GM21619 (cell line): ENCODE measurements around the gene CAMK1G.

Experiments used
- ATAC-seq: cut with Tn5 transposase; IDR thresholded peaks from one replicate; pipeline ENCODE4 v1.9.1; 2021; ENCODE audit not compliant: unreplicated experiment

Gene CAMK1G

DNA sequence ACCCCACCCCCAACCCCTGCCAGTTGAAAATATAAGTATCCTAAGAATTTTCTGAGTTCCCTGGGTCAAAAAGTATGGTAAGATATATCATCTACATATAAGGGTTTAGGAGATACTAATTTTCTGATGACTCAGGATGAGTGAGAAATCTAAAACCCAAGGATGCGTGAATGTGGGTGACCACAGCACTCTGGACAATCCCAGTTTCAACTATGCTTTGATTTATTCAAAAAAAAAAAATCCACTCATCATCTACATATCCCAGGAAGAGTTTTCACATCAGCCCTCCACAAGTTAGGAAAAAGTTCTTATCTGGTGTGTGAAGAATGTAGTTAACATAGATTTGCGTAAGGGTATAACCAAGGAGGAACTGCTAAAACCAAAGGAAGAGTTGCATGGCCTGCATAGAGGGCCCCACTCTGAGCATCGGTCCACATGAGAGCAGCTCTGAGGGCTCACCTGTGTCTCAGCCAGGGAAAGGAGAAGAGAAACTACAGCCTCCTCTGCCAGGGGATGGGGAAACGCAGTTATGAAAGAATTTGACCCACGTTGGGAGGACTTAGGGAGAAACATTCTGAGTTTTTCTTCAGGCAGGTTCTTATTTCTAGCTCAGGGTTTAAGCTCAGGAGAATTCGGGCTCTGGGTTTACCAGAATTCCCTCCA is 50.0 kb downstream of the CAMK1G start:
- peak; percentile 82 for ATAC-seq

DNA sequence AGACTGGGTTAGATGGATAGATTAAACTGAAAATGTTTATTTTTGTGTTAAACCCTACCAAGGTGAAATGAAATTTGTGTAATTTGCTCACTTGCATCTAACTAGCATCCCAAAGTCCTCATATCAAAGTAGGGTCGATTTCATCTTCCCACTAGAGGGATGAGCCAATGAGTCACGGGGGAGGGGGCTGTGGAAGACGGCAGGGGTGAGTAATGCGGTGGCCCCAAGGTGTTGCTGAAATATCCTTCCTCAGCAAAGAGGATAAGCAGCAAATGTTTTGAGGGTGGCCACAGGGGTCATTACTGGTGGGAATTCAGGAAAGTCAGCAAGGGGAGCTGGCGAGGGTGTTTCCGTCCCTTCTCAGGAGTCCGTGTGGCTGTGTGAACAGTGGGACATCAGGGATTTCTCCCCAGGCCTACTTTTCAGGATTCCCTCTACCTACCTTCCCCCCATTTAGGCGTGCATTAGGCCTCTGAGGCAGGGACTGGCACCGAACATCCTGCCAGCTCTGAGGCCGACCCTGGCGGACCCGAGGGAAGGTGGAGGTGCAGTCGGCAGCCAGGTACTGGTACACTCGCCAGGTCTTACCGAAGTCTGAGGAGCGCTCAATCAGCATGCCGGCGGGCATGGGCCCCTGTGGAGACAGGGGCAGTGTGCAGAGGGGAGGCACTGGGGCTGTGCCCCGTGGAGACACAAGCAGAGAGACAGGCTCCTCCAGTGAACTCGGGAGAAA is 50.7 kb downstream of the CAMK1G start:
- ATAC-seq: no peak

DNA sequence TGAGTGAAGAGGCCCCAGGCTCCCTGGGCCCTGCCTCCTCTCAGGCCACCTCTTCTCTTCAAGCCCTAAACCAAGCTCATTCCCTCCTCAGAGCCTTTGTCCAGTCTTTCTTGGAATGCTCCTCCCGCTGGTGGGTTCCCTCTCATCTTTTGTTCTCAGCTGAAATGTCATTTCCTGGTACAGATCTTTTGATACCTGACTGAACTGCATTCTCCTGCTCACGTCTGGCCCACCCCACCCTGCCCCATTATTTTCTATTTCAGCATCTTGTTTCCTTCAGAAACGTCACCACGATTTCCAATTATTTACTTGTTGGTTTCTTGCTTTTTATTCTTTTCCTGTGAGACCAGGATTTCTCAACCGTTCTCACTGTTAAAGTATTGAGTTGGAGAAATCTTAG is 52.3 kb downstream of the CAMK1G start:
- ATAC-seq: no peak

DNA sequence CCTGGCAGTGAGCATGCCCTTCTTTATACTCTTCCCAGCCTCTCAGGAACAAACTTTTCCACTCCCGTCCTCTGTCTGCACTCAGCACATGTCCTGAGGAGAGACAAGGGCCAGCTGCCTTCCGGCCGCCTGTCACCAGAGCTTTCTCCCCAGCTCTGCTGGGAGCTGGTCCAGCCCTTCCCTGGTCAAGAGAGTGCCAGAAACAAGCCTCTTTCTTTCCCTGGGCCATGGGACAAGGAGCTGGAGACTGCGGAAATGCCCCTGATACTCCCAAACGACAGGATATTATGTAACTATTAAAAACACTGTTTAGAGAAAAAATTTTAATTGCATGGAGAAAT is 58.3 kb downstream of the CAMK1G start:
- no peak for ATAC-seq

DNA sequence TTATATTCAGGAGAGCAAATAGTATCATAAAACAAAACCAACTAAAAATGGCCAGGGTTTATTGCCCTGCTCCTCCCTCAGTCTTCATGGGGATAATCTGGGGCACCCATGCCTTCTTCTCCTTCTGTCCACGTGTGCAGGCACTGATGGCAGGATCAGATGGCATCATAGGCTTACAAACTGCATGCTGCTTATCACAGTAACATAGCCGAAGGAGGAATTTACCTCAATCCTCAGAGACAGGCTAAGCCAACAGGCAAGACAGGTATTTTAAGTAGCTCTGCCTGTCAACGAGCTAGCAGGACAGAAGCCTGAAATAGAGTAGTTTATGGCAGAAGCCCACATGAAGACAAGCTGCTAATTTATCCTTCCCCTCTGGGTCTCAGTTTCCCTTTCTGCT is 59.3 kb downstream of the CAMK1G start:
- ATAC-seq: no peak

DNA sequence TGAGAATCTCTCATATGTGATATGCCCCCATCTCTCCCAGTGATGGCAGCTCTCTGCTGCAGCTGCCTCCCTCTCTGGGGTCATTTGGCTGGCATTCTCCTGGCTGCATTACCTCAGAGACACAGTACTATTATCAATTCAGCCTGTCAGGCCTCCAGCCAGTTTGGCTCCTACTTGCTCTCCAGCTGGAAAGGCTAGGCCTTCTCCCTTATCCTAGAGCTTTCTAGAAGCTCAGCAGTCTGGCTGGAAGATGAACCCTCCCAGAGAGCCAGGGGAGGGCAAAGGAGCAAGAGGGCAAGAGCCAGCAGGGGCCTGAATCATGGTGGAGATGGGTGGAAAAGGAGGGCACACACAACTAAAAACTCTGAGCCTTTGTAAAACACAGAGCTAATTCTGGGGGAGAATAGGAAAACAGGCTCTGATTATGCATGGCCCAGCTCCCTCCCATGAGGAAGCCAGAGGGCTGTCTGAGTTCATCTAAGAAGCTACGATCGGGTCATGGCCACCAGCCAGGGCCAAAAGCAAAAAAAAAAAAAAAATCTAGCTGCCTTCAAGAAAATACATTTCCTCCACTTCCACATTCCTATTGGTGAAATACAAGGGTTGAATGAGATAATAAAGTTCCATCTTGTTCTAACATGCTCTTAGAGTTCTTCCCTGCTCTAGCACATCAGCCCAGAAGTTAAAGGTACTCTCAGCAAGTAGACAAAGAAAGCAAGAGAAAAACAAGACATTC is 59.9 kb downstream of the CAMK1G start:
- ATAC-seq: no peak

DNA sequence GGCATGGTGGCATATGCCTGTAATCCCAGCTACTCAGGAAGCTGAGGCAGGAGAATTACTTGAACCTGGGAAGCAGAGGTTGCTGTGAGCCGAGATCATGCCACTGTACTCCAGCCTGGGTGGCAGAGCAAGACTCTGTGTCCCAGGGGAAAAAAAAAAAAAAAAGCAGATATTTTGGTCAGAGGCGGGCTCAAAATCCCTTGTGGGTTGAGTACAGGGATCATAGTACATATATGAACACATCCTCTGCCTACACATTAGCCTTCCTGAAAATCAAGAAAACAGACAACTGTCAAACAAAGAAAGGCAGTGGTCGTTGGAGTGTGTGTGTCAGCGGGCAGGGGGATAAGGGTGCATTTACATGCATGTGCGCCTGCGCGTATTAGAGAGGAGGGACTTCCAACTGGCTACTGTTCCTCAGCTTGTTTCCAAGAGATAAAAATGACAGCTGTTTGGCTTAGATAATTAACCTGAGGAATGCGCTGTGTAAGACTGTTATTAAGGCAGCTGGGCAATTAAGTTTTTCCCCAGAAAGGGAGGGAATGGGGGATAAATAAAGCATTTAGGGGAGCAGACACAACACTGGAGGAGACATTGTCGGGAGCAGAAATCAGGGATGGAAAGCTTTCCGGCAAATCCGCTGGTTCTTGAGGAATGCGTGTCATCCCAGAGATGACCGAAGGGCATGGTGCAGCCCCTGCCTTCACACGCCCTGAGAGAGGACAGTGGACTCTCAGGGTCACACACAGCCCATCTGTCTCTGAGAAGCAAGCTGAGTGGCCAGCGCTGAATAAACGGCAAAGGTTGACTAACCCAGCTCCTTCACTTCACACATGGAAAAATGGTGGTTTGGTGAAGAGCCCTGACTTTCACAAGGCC is 62.3 kb downstream of the CAMK1G start:
- no peak for ATAC-seq

DNA sequence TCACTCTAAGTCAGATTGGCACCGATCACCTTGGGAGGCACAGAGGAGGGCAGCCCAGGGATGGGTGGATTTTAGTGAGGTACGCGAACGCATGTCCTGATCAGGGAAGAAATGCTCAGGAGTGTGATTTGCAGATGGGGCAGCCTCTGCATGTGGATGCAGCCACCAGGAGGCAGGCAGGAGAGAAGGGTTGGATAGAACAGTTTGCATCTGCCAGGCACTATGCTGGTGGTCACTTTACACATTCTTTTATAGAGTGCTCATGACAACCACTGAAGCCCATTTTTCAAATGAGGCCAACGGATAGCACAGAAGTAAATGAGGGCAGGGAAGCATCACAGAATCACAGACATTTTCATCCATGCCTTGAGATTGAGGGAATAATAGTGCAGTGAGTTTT is 63.0 kb downstream of the CAMK1G start:
- no peak for ATAC-seq

DNA sequence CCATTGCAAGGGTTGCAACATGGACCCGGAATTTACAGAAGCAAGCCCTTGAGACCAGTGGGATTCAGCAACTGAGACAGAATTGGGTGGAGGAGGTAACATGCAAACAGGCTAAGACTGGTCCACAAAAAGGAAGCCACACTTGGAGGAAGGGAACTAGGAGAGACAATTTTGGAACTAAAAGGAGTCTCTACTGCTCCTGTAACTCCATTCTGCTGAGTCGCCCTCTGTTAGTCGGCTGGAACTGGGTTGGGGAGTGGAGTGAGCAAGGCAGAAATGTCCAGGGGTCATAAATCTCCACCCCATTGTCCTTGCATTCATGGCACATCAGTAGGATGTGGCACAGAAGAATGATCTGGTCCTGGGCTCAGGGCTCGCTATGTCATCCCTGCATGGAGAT is 63.6 kb downstream of the CAMK1G start:
- no peak for ATAC-seq

DNA sequence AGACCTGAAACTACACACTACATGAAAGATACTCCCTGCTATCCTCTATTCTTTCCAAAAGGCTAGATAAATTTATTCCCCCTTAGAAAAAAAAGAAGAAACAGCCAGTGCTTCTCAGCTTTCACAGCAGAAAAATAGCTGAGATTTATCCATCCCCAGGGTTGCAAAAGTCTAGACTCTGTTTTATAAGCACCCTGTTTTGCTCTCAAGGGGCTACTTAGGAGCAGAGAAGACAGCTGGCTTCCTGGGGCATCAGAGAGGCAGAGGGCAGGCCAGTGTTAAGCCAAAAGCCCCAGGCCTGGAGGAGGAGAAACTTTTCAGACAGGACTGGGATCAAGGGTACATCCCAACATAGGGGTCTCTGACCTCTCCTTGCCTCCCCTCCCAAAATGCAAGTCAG is 64.8 kb downstream of the CAMK1G start:
- no peak for ATAC-seq

DNA sequence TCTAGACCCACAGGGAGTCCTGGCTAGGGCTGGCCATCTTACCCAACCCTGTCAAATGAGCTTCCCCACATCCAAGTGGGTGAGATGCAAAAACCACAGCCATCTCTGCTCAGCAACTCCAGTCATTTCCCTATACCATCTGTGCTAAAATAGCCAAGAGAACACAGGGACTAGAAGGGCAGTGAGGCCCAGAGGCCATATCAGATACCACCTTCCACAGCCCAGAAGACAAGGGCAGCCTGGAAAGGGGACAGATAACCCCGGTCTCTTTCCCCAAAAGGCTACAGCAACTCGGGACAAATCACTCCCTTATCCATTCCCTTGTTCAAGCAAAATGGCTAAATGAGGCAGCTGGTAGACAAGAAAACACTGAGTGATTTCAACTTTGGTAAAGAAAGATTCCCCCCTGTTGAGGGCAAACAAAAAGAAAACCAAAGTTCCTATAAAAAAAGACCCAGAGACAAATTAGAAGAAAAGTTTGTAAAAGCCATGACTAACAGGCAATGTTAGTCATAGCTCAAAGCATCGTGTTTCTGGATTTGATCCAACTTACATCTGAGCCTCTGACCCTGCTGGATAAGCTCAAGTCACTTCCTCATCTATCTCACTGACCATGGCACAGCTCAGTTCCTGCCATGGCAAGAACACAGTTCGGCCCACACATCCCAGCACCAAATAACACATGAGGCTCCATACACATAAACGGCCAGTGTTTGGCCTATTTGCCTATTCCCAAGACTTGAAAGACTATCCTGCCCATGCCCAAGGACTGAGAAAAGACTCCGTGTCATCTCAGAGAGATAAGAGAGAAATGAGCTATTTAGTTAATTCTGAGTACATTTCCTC is 65.6 kb downstream of the CAMK1G start:
- ATAC-seq: no peak

DNA sequence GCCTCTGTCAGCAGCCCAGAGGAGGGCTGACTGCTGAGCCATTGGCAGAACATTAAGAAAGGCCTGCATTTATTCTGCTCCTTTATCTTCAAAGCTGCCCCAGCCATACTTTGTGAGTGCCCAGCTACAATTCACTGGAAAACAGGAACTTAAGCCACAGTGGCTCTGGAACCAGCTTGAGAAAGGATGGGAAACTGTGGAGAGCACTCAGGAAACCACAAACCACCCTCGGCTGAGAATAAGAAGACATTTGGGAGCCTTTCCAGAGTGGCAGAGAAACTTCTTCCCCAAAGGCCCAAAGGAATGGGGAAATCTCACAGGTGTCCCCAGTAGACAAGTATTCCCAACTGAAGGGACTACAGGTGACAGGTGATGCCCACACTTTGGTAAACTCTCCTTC is 66.9 kb downstream of the CAMK1G start:
- ATAC-seq: no peak

DNA sequence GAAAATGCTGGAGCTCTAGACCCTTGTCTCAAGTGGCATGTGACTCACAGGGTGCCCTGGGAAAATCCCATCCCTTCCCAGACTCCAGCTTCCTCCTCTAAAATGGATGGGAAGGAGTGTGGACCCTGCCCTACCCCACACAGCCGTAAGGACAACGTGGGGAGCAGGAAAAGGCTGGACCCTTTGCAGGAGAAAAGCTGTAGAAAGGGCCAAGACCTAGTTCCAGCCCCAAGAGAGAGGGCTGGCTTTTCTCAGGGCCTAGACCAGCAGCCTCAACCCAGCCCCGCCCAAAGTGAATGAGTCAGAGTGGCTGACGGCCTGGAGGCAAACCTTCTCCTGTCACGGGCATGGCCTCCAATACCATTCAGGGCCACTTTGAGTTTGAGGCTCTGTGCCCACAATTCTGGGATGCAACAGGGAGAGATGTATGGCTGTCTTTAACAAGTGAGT is 67.6 kb downstream of the CAMK1G start:
- ATAC-seq: peak; percentile 69

DNA sequence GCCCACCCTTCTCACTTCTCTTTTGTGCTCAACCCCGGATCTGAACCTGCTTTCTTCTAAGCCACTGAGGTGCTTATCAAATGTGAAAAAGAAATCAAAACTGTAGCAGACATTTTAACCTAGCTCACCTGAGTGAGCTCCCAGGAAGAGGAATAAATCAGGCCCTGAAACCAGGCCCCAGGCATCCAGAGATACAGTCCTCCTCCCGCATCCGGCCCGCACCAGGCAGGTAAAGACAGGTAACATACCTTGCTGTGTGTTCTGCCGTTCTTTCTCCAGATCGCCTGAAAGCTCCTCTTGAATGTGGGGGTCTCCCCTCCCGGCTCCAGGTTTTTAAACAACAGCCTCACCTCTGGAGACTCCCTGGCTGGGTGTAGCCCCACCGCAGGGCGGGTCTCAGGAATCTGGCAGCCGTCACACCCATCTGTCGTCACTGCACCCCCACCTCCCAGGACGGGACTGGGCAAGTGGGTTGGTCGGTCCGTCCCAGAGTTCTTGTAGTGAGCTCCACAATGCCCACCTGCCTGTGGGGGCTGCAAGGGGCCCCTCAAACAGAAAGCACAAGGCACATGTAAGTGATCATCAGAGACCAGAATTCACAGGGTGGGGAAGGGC is 68.7 kb downstream of the CAMK1G start, which contains the start of gene LAMB3:
TSS of gene LAMB3 (minus strand) at position 305 of the 615 bp plus-strand sequence. CDS start 1,481 bp downstream, outside the sequence.
- no peak for ATAC-seq

DNA sequence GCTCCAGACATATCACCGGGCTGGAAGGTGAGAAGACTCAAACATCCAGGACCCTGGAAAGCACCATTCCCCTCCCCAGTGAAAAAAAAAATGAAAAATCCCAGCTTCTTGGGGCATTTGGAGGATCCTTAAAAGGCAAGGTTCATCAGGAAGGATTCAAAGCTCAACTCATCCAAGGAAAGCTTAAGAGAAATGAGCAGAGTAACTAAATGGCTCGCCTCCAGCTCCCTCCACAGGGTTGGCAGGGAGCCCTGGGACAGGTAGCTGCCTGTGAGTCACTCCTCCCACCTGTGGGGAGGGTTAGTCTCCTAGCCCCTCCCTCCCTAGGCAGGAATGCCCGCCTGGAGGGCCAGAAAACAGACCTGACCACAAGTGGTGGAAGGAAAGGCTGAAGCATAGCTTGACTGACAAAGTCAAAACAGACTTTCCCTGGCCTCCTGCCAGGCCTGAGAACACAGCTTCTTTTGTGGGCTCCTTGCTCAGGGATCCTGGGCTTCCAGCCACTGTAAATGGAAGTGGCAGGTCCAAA is 69.4 kb downstream of the CAMK1G start:
- ATAC-seq: no peak

DNA sequence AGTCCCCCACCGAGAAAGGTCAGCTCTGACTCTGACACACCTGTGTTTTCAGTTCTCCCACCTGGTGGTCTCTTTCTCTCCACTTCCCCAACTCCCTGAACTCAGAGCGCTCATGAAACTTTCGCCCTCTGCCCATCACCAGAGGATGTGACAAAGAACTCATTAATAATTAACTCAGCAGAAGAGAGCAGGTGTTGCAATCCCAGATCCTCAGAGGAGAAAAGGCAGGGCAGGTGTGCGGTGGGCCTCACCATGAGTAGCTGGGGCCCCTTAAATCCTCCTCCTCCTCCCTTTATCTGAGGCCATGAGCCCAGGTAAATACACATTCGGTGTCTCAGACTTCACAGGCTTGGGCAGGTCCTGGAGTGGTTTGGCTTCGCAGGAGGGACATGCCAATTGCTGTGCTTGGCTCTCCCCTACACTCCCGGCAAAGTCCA is 70.4 kb downstream of the CAMK1G start:
- no peak for ATAC-seq

DNA sequence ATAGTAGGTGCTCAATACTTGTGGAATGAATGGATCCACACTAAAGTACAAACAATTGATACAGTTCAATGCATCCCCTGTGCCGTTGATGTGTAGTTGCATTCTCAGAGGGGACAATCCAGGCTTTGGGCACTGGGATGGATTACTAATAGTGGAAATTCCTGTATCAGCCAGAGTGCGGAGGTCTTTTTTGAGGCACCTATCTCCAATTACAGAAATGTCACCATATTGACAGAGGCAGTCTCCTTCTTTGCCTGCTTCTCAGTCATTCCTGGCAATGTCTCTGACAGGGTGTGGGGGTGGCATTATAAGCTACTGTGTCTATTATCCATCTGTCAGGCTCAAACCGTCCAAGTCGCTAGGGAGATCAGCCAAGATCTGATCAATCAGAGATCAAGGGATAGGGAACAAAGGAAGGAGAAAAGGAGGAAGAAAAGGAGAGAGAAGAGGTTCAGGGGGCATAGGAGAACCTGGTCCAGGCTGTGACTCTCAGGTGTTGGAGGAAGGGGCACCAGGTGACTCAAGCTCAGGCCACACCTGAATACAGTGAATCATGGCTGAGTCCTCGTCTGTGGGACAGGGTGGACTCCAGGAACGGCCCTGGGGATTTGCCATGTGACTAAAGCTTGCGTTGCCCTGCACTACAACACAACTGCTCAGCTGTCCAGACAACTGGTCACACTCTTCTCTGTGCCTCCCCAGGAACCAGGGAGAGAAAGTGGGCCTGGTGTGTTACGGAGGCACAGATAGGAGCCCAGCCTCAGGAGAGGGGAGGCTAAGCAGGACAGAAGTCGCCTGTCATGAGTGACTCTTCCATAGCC is 72.1 kb downstream of the CAMK1G start:
- no peak for ATAC-seq

DNA sequence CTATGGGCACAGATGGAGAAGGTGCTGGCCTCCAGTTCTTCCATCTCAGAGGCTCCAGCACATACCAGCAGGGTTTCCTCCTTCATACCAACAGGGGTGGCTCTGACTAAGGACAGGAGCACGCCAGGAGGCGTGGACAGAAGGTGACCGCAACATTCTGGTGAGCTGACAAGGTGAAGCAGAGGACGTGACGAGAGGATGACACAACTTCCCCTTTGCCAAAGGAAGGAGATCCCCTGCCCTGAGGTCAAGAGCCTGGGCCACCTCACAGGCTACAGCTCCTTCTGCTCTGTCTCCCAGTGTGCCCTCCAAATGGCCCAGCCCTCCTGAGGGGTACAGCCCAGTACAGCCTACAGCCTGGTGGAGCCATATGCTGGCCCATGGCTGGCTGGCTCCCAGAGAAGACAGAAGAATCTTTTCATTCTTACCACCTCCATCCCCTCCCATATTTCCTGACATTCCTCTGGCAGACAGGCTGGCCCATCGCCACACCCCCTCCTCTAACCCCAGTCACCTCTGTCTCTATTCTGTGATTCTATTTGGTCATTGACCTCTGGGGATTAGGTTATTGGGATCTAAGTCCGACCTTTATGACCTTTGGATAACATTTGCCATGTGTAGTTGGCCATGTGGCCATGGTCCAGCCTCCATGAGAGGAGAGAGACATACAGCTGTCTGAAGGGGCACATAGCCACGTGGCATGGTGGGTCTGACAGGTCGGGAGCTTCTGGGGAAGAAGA is 73.8 kb downstream of the CAMK1G start:
- ATAC-seq: no peak
